ENCODE measurements around the gene SLC7A6OS. TPM values are rescaled to one million over a fixed set of nuclear protein-coding genes. Genes with fewer than 3 reads are reported as not detected.

SLC7A6OS gene
- total RNA-seq, 1 donor from 2014 or later: 21.7 TPM

DNA sequence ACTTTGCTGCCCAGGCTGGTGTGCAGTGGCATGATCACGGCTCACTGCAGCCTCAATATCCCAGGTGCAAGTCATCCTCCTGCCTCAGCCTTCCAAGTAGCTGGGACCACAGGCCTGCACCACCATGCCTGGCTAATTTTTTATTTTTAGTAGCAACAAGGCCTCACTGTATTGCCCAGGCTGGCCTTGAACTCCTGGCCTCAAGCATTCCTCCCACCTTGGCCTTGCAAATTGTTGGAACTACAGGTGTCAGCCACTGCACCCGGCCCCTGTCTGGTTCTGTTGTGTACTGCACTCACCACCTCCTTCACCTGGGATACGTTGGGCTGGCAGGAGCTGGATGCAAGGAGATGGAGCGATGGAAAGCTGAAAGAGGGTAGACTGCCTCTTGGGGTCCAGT lies 57.0 kb downstream of the SLC7A6OS start:
- Mint-ChIP-seq H3K27me3 (no peaks in the 10 kb centered on the region), H3K27ac (no peak overlapping the region), H3K4me3 (no peak overlapping the region), H3K9me3 (no peaks in the 10 kb centered on the region), H3K36me3 (peaks cover 10% of the 10 kb centered on the region), H3K4me1 (ENCODE audit: unreplicated experiment) (peaks cover 6% of the 10 kb centered on the region)
- DNase-seq (ENCODE audit: extremely low spot score, unreplicated experiment): no peak
- TF ChIP-seq, protein P1, sequence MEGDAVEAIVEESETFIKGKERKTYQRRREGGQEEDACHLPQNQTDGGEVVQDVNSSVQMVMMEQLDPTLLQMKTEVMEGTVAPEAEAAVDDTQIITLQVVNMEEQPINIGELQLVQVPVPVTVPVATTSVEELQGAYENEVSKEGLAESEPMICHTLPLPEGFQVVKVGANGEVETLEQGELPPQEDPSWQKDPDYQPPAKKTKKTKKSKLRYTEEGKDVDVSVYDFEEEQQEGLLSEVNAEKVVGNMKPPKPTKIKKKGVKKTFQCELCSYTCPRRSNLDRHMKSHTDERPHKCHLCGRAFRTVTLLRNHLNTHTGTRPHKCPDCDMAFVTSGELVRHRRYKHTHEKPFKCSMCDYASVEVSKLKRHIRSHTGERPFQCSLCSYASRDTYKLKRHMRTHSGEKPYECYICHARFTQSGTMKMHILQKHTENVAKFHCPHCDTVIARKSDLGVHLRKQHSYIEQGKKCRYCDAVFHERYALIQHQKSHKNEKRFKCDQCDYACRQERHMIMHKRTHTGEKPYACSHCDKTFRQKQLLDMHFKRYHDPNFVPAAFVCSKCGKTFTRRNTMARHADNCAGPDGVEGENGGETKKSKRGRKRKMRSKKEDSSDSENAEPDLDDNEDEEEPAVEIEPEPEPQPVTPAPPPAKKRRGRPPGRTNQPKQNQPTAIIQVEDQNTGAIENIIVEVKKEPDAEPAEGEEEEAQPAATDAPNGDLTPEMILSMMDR (conservative IDR thresholded peaks at IDR 0.05): no peak

DNA sequence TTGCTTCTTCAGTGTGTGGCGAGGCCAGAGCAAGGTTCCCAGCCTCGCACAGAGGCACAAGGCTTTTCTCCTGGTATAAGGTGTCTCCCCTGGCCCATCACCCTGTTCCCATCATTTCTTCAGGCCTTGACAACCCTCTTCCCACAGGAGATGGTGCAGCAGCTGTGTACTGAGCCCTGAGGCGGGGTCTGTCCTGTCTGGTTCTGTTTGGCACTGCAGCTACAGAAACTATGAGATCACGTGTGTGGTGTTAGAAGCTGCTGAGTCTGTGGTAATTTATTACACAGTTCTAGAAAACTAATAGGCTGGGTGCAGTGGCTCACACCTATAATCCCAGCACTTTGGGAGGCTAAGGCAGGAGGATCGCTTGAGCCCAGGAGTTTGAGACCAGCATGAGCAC lies 58.4 kb downstream of the SLC7A6OS start:
- DNase-seq (ENCODE audit: extremely low spot score, unreplicated experiment): no peak
- TF ChIP-seq, protein P1 (conservative IDR thresholded peaks at IDR 0.05): no peak
- no peaks in the 10 kb centered on the region for H3K9me3 Mint-ChIP-seq
- no peaks in the 10 kb centered on the region for H3K4me1 Mint-ChIP-seq (ENCODE audit: unreplicated experiment)
- no peak overlapping the region for H3K4me3 Mint-ChIP-seq
- peaks cover 6% of the 10 kb centered on the region for H3K36me3 Mint-ChIP-seq
- no peak overlapping the region for H3K27ac Mint-ChIP-seq
- H3K27me3 Mint-ChIP-seq: no peaks in the 10 kb centered on the region

DNA sequence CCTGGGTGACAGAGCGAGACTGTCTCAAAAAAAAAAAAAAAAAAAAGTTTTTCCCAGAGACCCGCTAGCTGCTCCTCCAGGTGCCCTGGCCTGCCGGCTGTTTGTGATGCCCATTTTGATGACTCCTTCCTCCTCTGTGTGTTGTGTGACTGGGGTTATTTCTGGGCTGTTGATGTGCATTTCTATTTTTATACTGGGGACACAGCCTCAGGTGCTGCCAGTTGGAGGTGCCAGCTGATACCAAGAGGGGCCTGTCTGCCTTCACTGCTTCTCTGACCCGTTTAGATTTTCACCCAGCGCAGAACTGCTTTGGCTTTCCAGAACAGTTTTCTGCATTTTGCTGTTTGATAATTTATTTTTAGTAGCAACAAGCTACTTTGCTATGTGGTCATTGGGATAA lies 58.9 kb downstream of the SLC7A6OS start:
- no peaks in the 10 kb centered on the region for H3K9me3 Mint-ChIP-seq
- no peaks in the 10 kb centered on the region for H3K27me3 Mint-ChIP-seq
- TF ChIP-seq, protein P1 (conservative IDR thresholded peaks at IDR 0.05): no peak
- no peak overlapping the region for H3K27ac Mint-ChIP-seq
- H3K4me3 Mint-ChIP-seq: no peak overlapping the region
- no peaks in the 10 kb centered on the region for H3K4me1 Mint-ChIP-seq (ENCODE audit: unreplicated experiment)
- DNase-seq (ENCODE audit: extremely low spot score, unreplicated experiment): no peak
- H3K36me3 Mint-ChIP-seq: peaks cover 6% of the 10 kb centered on the region

DNA sequence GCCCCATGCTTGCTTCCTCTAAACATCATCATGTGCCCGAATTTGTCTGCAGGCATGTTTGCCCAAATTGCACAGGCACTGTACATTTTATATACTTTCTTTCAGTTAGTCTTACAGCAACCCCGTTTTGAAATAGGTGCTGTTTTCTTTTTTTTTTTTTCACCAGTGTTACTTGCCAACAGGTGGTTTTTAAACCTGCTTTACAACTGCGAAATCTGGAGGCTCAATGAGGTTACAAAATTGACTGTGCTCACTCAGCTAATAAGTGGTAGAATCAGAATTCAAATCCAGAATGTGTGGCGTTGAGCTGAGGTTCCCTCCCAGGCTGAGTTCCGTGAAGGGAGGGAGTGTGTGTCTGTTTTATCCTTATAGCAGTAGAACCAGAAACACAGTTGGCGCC lies 59.8 kb downstream of the SLC7A6OS start:
- TF ChIP-seq, protein P1 (conservative IDR thresholded peaks at IDR 0.05): no peak
- H3K9me3 Mint-ChIP-seq: no peaks in the 10 kb centered on the region
- H3K27ac Mint-ChIP-seq: no peak overlapping the region
- H3K4me3 Mint-ChIP-seq: no peak overlapping the region
- no peaks in the 10 kb centered on the region for H3K27me3 Mint-ChIP-seq
- no peaks in the 10 kb centered on the region for H3K4me1 Mint-ChIP-seq (ENCODE audit: unreplicated experiment)
- peaks cover 6% of the 10 kb centered on the region for H3K36me3 Mint-ChIP-seq
- no peak for DNase-seq (ENCODE audit: extremely low spot score, unreplicated experiment)

DNA sequence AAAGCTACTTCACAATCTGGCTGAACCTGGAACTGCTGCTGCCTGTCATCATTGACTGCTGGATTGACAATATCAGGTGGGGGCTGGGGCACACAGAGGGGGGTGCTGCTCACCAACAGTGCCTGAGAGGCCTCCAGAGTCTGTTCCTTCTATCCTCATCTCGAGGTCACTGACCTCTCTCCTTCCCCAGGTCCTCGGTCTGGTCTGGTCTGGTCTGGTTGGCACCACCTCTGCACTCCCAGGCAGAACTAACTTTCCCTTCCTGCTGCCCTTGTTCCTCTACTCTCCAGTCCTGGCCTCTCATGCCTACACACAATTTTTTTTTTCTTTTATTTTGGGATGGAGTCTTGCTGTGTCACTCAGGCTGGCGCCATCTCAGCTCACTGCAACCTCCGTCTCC lies 61.4 kb downstream of the SLC7A6OS start:
- peaks cover 6% of the 10 kb centered on the region for H3K36me3 Mint-ChIP-seq
- TF ChIP-seq, protein P1 (conservative IDR thresholded peaks at IDR 0.05): no peak
- H3K4me3 Mint-ChIP-seq: no peak overlapping the region
- H3K27ac Mint-ChIP-seq: no peak overlapping the region
- peaks cover 5% of the 10 kb centered on the region for H3K4me1 Mint-ChIP-seq (ENCODE audit: unreplicated experiment)
- no peak for DNase-seq (ENCODE audit: extremely low spot score, unreplicated experiment)
- no peaks in the 10 kb centered on the region for H3K27me3 Mint-ChIP-seq
- no peaks in the 10 kb centered on the region for H3K9me3 Mint-ChIP-seq

Other genes starting within 250 kb of the SLC7A6OS start
- gene NFATC3, start 225.6 kb downstream of the SLC7A6OS start, total RNA-seq (ENCODE audit: low replicate concordance): 37.5 and 55.5 TPM in 2 replicates
- 65.6 and 150 TPM in 2 replicates for gene ESRP2, start 74.8 kb downstream of the SLC7A6OS start, total RNA-seq (ENCODE audit: low replicate concordance)
- gene PLA2G15, start 65.6 kb downstream of the SLC7A6OS start, total RNA-seq (ENCODE audit: low replicate concordance): 20.1 and 22.1 TPM in 2 replicates
- 41.1 and 47.3 TPM in 2 replicates for gene SLC7A6, start 46.4 kb downstream of the SLC7A6OS start, total RNA-seq (ENCODE audit: low replicate concordance)
- 39.1 and 66.9 TPM in 2 replicates for gene PRMT7, start 73 bp upstream of the SLC7A6OS start, total RNA-seq (ENCODE audit: low replicate concordance)
- 4.5 and 9.8 TPM in 2 replicates for gene SMPD3, start 137.6 kb upstream of the SLC7A6OS start, total RNA-seq (ENCODE audit: low replicate concordance)
- 21.8 and 44.7 TPM in 2 replicates for gene ZFP90, start 228.3 kb upstream of the SLC7A6OS start, total RNA-seq (ENCODE audit: low replicate concordance)